Sciatic nerve (tissue), 2 donors: Measurements from ENCODE around the gene NPAS2. TPM values are rescaled to one million over a fixed set of nuclear protein-coding genes. Genes with fewer than 3 reads are reported as not detected.

Experiments used
- ATAC-seq: fragments of 200-7000 bp; cut with Tn5 transposase; one replicate; pipeline ENCODE4 v1.9.1; 2020; ENCODE audit warnings: mild to moderate bottlenecking, moderate library complexity
- DNase-seq: peaks from one replicate; pipeline ENCODE4 v3.0.0-alpha.2; 2020; ENCODE audit warnings: low spot score
- intact Hi-C: fragments of 100-400 bp; cut with DNase I; formaldehyde crosslinking; loops from one replicate; pipeline ENCODE4 v1.14.2; 2022
- total RNA-seq: library from RNA; stranded (reverse); fragmentation: NEBNext Ultra II Directional; extraction: Animal tissue kit (Norgen Biotek cat#: 25700); gene quantifications from one replicate; pipeline ENCODE4 v1.2.1, GENCODE V29; 2021
- donor health status: DM: no; HTN: no; CAD: no.
- donor health status: DM: no; HTN: no; CAD: no.

Gene NPAS2
- total RNA-seq, 1 donor from 2014 or later: 17.5 TPM

DNA sequence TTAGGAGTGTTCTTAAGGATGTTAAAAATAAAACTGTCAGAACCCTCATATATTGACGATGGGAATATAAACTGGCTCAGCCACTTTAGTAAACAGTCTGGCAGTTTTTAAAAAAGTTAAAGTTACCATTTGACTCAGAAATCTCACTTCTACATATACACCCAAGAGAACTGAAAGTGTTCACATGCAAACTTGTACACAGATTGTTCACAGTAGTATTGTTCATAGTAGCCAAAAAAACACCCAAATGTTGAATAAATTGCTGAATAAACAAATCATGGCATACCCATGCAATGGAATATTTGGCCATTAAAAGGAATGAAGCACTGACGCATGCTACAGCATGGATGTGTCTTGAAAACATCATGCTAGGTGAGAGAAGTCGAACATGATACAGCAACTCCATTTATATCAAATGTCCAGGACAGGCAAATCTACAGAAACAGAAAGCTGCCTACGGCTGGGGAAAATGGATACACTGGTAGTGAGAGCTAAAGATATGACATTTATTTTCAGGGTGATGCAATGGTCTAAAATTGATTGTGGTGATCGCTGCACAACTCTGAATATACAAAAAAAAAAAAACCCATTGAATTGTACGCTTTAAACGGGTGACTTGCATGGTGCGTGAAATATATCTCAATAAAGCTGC lies 192.2 kb downstream of the NPAS2 start:
- intact Hi-C loops: no loop called here
- DNase-seq: no peak
- no peak for ATAC-seq

DNA sequence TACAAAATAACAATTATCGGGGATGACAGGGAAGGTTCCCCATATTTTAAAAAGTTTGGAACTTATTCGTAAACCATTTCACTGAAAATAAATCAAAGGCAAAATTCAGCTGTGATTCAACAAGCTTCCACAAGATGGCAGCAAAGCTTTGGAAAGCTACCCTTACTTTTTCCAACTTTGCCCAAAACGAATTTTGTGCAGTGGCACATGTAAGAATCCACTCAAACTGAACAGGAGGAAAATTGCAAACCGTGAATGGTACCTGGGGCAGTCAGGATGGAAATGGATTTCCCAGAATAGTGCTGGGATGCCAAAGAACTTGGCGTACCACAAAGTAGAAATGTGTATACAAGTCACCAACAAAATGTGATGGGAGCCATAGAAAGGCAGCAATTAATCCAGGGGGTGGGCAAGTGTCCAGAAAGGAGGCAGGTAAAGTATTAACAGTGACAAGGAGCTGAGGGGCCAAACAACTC lies 192.8 kb downstream of the NPAS2 start:
- ATAC-seq (peak; percentile 34), DNase-seq (no peak)
- intact Hi-C loops: no loop called here

DNA sequence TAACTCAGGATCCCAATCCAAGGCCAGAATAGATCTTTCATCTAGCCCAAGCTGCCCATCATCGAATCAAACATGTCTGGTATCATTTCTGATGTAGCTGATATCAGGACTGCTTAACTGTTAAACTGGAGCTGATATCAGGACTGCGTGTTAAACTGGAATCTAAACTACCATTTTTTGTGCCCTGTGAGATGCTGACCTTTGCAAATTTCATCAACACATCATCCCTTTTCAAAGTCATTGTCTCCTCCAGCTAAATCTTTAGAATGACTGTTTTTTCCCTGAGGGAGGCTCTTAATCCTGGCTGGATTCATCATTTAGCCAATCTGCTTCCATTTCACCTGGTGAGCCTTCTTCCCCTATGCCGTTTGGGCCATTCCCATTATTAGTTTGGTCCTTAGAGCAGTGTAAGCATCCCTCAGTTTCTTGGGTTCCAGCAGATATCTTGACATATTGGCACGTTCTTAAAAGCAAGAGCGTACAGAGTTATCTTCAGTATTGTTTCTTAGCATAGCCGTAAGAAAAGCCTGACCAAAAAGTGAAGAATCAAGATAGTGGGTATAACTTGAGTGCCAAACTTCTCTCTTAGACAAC lies 194.4 kb downstream of the NPAS2 start:
- intact Hi-C loops: no loop called here
- DNase-seq (no peak), ATAC-seq (no peak)

DNA sequence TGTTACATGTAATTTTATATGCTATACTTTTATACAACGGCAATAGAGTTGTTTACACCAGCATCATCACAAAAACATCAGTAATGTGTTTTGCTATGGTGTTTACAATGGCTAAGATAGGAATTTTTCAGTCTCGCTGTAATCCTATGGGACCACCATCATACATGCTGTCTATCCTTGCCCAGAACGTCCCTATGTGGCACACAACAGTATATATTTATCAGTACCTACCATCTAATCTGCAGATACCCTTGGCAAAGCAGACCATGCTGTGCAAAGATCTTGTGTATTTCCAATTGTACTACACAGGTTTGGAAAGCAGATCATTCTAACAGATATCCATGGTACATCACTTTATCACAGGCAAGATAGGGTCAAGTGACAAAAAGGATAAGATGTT lies 197.4 kb downstream of the NPAS2 start:
- intact Hi-C loops: no loop called here
- no peak for ATAC-seq

DNA sequence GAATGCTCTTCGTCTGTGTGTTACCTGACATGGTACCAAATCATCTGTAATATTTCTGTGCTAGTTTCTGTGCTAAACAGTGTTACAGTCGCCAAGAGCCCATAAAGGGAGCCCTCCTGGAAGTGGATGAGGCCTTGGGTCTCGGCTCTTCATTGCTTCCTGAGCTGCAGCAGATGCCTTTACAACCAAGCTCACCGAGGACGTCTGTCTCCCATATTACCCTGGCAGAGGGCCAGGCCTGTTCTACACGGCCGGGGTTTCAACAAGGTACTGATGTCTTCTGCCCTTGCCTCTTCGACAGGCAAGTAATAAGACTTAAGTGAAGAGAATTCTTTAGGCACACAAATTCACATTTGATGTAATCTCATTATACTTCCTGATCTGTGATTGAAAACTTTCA lies 199.0 kb downstream of the NPAS2 start:
- intact Hi-C loops: no loop called here
- DNase-seq (no peak), ATAC-seq (no peak)

More for the DNA sequence above, 197.4 kb downstream of the NPAS2 start:
- no peak for DNase-seq

DNA sequence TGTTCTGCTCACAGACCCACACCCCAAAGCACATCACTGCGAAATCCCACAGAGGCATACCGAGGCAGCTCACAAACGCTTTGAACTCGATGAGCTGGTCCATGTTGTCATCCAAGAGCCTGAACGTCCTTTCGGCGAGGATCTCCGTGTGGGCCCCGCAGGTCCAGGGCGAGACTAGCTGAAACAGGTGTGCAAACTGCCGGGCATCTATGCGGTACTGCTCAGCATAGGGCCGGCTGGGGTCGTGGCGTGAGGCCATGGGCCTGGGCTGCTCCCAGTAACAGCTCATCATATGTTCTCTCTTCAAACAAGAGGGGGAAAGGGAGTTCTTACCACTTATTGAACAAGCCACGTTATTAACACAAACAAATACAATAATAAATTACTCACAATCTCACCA lies 202.3 kb downstream of the NPAS2 start:
- ATAC-seq (no peak), DNase-seq (no peak)
- intact Hi-C loops: no loop called here

DNA sequence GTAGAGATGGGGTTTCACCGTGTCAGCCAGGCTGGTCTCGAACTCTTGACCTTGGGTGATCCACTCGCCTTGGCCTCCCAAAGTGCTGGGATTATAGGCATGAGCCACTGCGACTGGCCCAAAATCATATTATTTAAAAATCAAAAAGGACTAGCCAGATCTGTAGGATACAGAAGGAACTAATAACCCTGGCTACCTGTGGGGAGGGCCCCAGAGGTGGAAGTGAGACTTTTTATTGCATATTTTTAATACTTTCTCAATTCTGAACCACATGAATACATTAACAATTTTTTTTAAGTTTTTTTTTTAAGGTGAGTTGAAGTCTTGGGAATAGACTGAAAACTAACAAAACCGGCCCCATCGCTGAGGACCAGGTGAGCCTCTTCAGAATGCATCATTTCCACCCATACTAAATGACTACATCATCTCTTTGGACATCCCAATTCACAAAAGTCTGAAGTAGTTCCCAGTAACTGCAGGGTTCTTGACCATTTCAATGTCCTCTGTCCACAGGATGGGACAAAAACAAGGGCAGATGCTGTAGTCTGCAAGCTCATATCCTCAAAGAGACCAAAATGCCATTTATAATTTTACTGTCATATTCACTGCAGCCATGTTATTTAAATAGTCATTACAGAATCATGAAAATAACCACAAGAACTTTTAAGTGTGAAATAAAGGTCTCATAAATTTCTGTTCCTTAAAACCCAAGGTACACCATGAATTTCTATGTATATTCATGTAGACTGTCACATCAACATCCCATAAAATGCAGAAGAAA lies 203.6 kb downstream of the NPAS2 start:
- intact Hi-C loops: no loop called here
- ATAC-seq (no peak), DNase-seq (no peak)

DNA sequence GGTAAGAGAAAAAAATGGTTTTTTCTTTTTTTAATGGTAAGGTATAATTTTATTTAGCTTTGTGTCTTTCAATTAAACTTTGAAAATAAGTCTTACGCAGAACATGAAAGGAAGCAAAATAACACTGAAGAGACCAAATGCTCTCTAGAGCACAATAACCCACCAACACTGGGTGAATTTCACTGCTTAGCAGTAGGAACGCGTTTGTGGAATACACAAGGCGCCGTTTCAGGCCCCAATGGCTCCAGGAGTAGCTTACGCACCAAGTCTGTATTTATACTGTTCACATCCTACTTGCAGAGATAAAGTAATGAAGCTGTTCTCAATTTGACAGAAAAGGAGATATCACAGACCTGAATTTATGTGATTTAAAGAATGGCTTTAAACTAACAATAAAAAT lies 205.6 kb downstream of the NPAS2 start:
- no peak for ATAC-seq
- DNase-seq: no peak
- intact Hi-C loops: no loop called here

DNA sequence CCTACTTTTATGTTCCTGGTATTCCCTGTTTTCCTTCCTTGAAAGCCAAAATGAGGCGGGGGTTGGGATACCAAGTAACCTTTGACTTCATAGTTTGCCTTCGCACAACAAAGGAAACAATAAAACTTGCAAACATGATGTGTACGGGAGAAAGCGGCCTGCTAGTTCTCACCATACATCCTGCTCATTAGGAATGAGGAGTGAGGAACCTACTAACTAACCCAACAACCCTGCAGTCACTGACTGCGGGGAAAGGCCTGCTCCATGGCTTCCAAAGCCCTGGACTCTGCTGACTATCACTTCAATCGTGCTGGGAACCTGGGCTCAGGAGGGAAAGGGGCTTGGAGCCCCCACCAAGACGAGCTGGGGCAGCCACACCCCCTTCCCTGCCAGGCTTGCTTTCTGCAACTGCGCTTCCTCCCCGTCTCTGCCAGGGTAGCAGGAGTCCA lies 206.3 kb downstream of the NPAS2 start:
- no peak for ATAC-seq
- intact Hi-C loops: no loop called here
- DNase-seq: no peak

DNA sequence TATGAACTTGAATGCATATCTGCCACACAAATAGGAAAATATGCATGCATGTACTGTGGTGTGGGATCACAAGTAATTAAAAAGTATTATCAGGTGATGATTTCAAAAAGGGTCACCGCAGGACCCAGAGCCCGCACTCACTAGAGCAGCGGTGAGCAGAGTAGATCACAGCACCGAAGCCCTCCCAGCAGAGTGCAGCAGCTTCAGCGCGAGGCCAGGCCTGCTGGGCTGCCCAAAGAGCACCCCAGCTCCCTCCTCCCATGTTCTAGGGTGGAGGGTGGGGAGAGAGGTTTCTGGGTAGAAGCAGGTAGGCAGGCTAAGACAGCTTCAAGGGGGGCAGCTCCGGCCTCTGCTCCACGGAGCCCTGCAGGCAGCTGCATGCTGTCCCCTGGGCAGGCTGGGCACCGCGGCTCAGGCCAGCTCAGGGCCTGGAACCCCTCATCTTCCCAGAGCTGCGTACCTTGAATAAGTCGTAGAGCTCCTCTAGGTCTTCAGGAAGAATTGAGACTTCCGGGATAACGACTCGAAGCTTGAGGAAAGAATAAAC lies 207.1 kb downstream of the NPAS2 start:
- ATAC-seq: no peak

DNA sequence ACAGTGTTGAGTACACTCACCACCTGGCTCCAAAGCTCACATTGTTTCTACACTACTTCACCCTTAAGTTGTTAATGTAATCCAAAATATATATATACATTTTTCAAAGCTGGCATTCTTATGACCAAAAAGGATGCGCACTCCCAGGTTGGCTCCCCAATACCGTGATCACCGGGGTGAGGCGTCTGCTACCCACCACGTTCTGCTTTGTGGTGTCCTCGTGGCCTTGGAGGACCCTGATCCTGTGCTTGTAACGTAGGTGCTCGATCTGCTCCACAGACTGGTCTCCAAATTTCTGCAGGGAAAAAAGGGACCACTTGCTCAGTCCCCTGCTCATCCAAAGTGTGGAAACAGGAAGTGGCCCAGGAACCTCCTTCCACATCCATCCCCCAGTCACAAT lies 207.9 kb downstream of the NPAS2 start:
- ATAC-seq: no peak

More for the DNA sequence above, 207.1 kb downstream of the NPAS2 start:
- DNase-seq: no peak
- intact Hi-C loops: no loop called here

DNA sequence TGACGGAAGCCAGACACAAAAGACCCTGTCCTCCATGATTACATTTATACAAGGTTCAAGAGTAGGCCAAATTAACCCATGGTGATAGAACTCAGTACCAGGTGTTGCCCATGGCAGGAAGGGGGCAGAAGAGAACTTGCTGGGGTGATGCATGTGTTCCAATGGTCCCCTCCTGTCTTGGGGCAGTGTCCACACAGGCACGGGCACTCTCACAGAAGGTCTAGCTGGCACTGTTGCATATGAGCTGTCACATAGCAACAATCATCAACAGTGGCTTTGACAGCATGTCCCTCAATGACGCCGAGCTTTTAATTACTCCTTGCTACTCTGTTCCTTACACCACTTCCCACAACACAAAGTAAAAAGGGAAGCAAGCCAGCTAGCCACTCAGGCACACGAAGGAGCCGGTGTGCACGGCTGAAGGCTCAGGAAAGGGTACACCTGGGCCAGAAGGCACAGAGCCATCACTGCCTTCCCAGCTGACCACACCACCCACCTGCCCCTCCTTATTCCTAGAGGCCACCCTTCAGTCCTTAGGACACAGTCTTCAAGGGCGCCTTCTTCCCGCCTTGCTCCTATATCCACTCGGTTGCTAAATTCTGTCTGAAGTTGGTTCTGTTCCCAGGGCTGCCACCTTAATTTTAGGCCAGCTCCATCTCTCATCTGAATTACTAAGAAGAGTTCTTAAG lies 211.1 kb downstream of the NPAS2 start:
- intact Hi-C loops: no loop called here
- DNase-seq (no peak), ATAC-seq (no peak)

More for the DNA sequence above, 207.9 kb downstream of the NPAS2 start:
- intact Hi-C loops: no loop called here
- DNase-seq: no peak

DNA sequence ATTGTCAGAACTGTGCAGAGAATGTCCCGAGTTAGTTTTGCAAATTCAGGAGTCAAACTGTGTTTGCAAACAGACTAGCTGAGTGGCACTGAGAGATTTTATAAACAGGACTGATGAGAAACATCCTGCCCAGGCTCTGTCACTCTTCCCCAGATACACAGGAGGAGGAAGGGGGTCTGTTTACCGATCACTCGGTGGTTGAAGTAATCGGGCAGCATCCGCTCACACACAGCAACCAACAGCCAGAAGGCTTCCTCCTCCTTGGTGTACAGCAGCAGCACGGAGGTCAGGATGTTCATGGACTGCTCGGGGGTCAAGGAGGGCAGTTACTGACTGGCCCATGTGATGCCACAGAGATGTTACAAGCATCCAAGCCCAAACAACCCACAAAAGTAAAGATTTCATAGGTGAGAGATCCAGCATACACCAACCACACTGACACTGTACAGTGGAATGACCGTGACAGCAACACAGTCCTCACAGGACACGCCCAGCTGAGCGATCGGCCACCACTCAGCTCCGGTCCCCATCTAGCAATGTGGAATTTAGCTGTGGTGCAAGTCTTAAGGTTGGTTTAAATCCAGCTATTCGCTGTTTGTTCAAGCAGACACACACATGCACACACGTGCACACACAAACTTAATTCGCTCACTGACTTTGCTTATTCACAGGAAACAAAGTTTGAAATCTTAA lies 212.3 kb downstream of the NPAS2 start:
- DNase-seq (no peak), ATAC-seq (no peak)
- intact Hi-C loops: no loop called here

DNA sequence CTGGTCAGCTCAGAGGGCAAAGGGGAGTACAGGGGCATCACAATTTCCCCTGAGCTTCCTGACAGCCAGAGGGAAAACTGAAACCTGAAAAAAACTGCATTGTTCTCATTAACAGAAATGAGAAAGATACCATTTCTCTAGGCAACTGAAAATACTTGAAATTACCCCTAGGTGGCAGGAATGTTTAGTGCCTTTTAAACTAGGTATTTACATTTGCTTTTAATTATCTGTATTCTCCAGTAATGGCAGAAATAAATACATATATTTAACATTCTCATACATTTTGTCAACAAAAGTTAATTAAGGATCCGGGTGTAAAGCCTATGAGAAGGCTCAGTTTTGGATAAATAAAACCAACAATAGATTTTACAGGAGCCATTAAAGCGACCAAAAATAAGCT lies 216.6 kb downstream of the NPAS2 start:
- ATAC-seq (no peak), DNase-seq (no peak)
- intact Hi-C loops: no loop called here

DNA sequence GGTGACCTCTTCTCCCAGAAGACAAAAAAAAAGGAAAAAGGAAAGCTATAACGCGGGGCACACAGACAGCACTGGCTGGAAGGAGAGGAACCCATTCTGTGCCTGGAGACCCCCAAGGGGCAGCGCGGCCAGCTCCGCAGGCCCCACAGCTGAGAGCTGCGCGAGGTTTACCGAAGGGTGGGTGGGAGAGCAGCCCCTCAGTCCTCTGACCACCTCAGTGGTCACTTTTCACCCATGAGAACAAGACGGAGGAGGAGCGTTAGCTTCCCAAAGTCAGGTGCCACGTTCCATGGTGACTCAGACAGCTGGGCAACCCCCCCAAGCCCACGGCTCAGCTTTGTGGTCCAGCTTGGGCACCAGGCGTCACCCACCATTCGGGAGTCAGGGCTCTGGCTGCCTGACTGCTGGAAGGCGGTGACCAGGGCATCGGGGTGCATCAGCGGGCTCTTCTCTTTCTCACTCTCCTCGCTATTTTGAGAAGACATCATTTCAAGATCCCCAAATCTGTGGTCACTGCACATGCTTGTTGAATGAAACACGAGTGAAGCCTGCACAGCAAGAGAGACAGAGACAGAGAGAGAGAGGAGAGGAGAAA lies 217.3 kb downstream of the NPAS2 start:
- ATAC-seq (no peak), DNase-seq (no peak)
- intact Hi-C loops: no loop called here

DNA sequence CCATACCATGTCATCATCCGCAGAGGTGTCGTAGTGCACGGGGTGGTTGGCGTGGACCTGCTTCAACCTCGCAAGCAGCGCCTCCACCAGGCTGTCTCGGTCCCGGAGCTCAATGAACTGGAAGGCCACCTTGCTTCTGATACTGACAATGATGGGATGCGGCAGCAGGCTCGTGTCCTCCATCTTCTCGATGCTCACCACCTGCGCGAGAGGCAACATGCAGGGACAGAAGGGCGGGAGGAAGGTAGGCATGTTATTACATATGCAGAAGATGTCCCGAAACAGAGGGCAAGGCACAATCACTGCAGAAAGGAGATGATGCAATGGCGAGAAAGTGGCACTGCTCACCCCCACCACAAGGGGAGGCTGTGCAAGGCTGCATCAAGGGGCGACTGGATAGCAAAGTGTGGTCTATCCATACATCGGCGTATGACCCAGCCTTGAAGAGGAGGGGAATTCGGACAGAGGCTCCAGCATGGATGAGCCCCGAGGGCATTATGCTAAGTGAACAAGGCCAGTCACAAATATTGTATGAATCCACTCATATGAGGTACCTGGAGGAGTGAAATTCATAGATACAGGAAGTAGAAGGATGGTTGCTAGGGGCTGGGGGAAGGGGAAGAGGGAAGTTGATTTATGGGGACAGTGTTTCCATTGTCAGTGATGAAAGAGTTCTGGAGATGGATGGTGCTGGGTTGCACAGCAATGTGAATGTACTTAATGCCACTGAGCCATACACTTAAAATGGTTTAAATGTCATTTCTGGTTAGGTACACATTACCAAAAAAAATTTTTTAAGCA lies 218.7 kb downstream of the NPAS2 start:
- intact Hi-C loops: no loop called here

DNA sequence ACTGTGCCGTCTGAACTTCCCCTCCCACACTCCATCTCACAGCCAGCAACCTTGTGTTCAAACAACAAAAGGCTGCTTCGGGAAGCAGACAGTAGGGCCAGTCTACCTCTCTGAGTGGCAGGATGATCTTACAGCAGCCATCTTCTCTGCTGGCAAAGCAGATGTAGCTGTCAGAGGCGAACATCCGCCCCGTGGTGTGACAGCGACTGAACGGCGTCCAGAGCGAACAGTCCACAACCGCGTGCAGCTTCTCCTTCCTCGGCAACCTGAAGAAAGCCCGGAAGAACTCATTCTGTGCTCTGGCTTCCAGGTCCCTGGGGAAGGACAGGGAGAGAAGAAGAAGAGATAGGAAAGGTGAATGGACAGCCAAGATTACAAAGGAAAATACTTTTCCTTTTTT lies 220.1 kb downstream of the NPAS2 start:
- no peak for DNase-seq
- intact Hi-C loops: no loop called here
- ATAC-seq: no peak

More for the DNA sequence above, 218.7 kb downstream of the NPAS2 start:
- ATAC-seq: peak; percentile 18
- DNase-seq: no peak

DNA sequence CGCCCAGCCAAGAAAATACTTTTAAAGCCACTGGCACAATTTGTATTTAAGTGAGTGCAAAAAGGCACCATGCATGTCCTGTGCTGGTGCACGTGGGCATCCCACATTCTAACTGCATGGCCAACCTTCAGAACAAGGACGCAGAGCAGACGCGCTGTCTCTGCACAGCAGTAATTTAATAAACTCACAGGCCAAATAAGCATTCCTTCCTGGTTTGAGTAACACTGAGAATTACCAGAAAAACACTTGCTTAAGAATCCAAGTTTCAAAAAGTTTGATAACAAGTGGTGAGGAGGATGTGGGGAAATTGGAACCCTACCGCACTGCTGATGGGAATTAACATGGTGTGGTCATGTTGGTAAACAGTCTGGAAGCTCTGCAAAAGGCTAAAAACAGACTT lies 220.8 kb downstream of the NPAS2 start:
- no peak for ATAC-seq
- intact Hi-C loops: no loop called here

More for the DNA sequence above, 220.8 kb downstream of the NPAS2 start:
- no peak for DNase-seq
